Stimulated activated CD4-positive, alpha-beta T cell treated with anti-CD3 and anti-CD28 coated beads, Interleukin-4, amount 100 ng/mL, for 4 hours (primary cell): ENCODE results near the gene RORB.

Experiments used
- DNase-seq, 2 experiments: peaks; one replicate each; pipeline ENCODE4 v3.0.0-alpha.2; 2020

Gene RORB

GRCh38 chr9:74609671-74610405 lies 112.7 kb downstream of the RORB start:
- no peak for DNase-seq

- DNase-seq = no peak
Observed at GRCh38 chr9:74610523-74611061, 113.5 kb downstream of the RORB start.

GRCh38 chr9:74630228-74630627 lies 133.1 kb downstream of the RORB start:
- no peak for DNase-seq

- DNase-seq = no peak
Observed at GRCh38 chr9:74639112-74639511, 142.0 kb downstream of the RORB start.

- no peak for DNase-seq
Observed at GRCh38 chr9:74642376-74642775, 145.2 kb downstream of the RORB start.

GRCh38 chr9:74643303-74643923 lies 146.3 kb downstream of the RORB start:
- no peak for DNase-seq

GRCh38 chr9:74644023-74644422 lies 146.9 kb downstream of the RORB start:
- no peak for DNase-seq

- no peak for DNase-seq
Observed at GRCh38 chr9:74645007-74645639, 148.0 kb downstream of the RORB start.

- no peak for DNase-seq
Observed at GRCh38 chr9:74653410-74654080, 156.4 kb downstream of the RORB start.

- DNase-seq = no peak
Observed at GRCh38 chr9:74662674-74663073, 165.5 kb downstream of the RORB start.

GRCh38 chr9:74663439-74663838 lies 166.3 kb downstream of the RORB start:
- DNase-seq = no peak

- DNase-seq = no peak
Observed at GRCh38 chr9:74666625-74667316, 169.6 kb downstream of the RORB start.

- DNase-seq = no peak
Observed at GRCh38 chr9:74672237-74672636, 175.1 kb downstream of the RORB start.

- DNase-seq = no peak
Observed at GRCh38 chr9:74674077-74674476, 176.9 kb downstream of the RORB start.

GRCh38 chr9:74681906-74682305 lies 184.8 kb downstream of the RORB start:
- DNase-seq = no peak

GRCh38 chr9:74683322-74683721 lies 186.2 kb downstream of the RORB start:
- no peak for DNase-seq

- DNase-seq = no peak
Observed at GRCh38 chr9:74691058-74691457, 193.9 kb downstream of the RORB start.

GRCh38 chr9:74696520-74696919 lies 199.4 kb downstream of the RORB start:
- DNase-seq = no peak

GRCh38 chr9:74697535-74697934 lies 200.4 kb downstream of the RORB start:
- DNase-seq = no peak

- DNase-seq = no peak
Observed at GRCh38 chr9:74711341-74711740, 214.2 kb downstream of the RORB start.

GRCh38 chr9:74718709-74719108 lies 221.6 kb downstream of the RORB start:
- no peak for DNase-seq

- DNase-seq = no peak
Observed at GRCh38 chr9:74719306-74719705, 222.2 kb downstream of the RORB start.
